Stomach smooth muscle (tissue), 2 donors: Measurements from ENCODE around the gene PRPS1.
"Not testable (repeated sequence)": the region's sequence is repeated elsewhere in the genome, so short reads cannot be mapped to it uniquely, and the experiment has no call there.

Experiments used
- H3K27ac ChIP-seq: one replicate; pipeline ENCODE4 v1.7.0; 2013; ENCODE audit warnings: mild to moderate bottlenecking, low read length, inconsistent platforms
- H3K27me3 ChIP-seq, 2 donors: one replicate each; pipeline ENCODE4 v1.7.0; 2013; ENCODE audit warnings: low read length in 2 of 2; ENCODE audit not compliant: insufficient read depth in 2 of 2, control insufficient read depth in 1 of 2
- H3K36me3 ChIP-seq, 2 donors: one replicate each; pipeline ENCODE4 v1.7.0; 2013; ENCODE audit warnings: low read length in 2 of 2; ENCODE audit not compliant: control insufficient read depth in 2 of 2, insufficient read depth in 2 of 2
- H3K4me1 ChIP-seq: one replicate; pipeline ENCODE4 v1.7.0; 2013; ENCODE audit warnings: low read length; ENCODE audit not compliant: control insufficient read depth, insufficient read depth
- H3K4me3 ChIP-seq, 2 donors: one replicate each; pipeline ENCODE4 v1.7.0; 2013; ENCODE audit warnings: low read length in 2 of 2
- H3K9ac ChIP-seq, 2 donors: one replicate each; pipeline ENCODE4 v1.7.0; 2013; ENCODE audit warnings: low read length in 2 of 2, mild to moderate bottlenecking in 1 of 2
- H3K9me3 ChIP-seq, 2 donors: one replicate each; pipeline ENCODE4 v1.7.0; 2013; ENCODE audit warnings: low read length in 2 of 2; ENCODE audit not compliant: control insufficient read depth in 2 of 2
- donor health status: healthy.
- donor health status: Pancreatic carcinoma.

PRPS1 gene

DNA sequence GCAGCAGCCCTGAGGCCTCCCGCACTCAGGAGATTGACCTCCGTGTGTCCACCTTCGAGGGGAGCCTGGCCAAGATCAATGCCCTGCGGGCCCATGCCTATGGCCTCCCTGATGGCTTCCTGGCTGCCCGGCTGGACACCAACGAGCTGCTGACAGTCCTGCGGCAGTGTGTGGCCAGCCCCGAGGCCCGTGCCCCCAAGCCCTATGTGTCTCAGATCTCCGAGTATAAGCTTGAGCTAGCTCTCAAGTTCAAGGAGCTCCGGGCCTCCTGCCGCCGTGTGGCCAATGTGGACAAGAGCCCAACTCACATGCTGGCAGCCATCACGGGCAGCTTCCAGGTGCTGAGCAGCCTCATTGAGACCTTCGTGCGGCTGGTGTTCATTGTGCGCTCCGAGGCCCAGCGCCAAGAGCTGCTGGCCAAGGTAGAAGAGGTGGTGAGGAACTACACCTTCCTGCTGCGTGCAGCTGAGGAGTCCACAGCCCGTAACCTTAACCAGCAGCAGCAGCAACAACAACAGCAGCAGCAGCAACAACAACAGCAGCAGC lies 25.5 kb upstream of the PRPS1 start:
- Histone ChIP-seq H3K4me1 (no peaks in the 10 kb centered on the region), H3K27me3 (peaks cover 0 to 4% of the 10 kb centered on the region in 2 donors), H3K27ac (no peak overlapping the region), H3K4me3 (no peak overlapping the region), H3K9me3 (no peaks in the 10 kb centered on the region), H3K9ac (no peak overlapping the region), H3K36me3 (no peaks in the 10 kb centered on the region)

DNA sequence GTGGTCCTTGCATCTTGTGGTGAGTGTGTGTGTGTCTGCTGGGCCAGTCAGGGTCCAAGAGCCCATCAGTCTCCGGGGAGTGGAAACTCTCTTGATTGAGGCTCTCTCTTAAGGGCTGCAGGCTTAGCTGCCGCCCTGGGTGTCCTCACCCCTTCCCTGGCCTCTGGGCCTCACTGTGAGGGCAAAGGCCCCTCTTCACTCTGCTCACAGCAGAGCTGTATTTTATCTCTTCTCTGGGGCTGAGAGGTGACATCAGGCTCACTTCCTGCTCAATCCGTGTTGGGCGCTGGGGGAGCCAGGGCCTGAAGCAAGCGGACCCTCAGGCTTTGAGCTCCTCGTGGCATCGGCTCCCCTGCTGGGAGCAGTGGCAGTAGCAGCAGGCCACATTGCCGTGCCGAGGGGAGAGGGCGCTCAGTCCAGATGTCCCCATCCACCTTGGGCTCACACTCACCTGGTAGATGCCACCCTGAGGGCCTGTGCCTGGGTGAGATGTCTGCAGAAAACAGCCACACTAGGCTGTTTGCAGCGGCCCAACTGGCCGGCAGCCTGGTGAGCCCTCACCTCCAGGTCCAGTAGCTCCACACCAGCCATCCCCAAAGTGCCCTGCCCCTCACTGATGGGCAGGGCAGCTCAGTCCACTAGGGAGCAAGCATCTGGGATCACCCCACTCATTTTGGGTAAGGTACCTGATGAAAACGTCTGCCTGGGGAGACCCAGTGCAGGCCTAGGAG lies 24.7 kb upstream of the PRPS1 start:
- no peak overlapping the region for H3K27ac ChIP-seq
- no peaks in the 10 kb centered on the region for H3K36me3 ChIP-seq
- no peak overlapping the region for H3K4me3 ChIP-seq
- no peak overlapping the region for H3K9ac ChIP-seq
- H3K4me1 ChIP-seq: no peaks in the 10 kb centered on the region
- no peaks in the 10 kb centered on the region for H3K9me3 ChIP-seq
- peaks cover 0 to 4% of the 10 kb centered on the region in 2 donors for H3K27me3 ChIP-seq

DNA sequence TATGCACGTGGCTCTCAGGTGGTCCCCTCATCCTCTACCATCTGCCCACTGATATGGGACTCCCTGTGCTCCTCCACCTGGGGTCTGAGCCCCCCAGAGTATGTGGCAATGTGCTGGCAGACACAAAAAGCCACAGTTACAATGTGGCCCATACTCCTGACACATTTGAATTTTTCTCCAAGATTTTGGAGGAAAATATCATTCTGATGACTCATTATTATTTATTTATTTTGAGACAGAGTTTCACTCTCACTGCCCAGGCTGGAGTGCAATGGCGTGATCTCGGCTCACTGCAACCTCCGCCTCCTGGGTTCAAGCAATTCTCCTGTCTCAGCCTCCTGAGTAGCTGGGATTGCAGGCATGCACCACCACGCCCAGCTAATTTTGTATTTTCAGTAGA lies 19.2 kb upstream of the PRPS1 start:
- not testable (repeated sequence) for H3K36me3 ChIP-seq, H3K27me3 ChIP-seq, H3K27ac ChIP-seq, H3K4me1 ChIP-seq, H3K9ac ChIP-seq, H3K4me3 ChIP-seq, H3K9me3 ChIP-seq

DNA sequence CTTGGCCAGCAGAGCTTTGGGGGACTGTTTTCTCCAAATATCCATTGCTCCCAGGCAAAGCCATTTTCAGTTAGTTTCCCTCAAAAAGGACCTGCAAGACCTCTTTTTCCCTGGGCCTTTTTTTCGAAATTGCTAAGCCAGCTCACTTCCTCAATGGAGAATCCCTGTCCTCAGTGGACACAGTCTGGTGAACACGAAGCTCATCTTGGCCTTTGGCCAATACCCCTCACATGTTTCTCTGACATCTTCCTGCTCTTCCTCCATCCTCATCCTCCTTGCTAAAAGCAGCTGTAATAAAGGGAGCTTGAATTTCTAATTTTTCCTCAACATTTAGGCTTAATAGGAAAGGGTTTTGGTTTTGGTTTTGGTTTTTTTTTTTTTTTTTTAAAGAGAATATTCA lies 17.6 kb upstream of the PRPS1 start:
- H3K27ac ChIP-seq: no peak overlapping the region
- no peaks in the 10 kb centered on the region for H3K36me3 ChIP-seq
- H3K4me1 ChIP-seq: no peaks in the 10 kb centered on the region
- no peak overlapping the region for H3K9ac ChIP-seq
- H3K4me3 ChIP-seq: no peak overlapping the region
- H3K9me3 ChIP-seq: no peaks in the 10 kb centered on the region
- H3K27me3 ChIP-seq: no peaks in the 10 kb centered on the region

DNA sequence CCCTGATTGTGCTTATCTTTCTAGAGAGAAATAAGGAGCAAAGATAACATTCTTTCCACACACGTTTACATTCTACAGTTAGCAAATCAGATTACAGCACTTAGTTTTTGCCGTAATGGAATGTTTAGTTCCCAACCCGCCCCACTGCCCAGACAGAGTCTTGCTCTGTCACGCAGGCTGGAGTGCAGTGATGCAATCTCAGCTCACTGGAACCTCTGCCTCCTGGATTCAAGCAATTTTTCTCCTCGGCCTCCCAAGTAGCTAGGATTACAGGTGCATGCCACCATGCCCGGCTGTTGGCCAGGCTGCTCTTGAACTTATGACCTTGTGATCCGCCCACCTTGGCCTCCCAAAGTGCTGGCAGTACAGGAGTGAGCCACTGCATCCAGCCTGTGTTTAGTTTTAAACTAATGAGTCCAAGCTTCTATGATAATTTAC lies 8.4 kb upstream of the PRPS1 start:
- Histone ChIP-seq H3K9me3 (no peaks in the 10 kb centered on the region), H3K4me3 (no peak overlapping the region), H3K36me3 (no peaks in the 10 kb centered on the region), H3K27ac (no peak overlapping the region), H3K4me1 (no peaks in the 10 kb centered on the region), H3K9ac (no peak overlapping the region), H3K27me3 (peaks cover 0 to 5% of the 10 kb centered on the region in 2 donors)

DNA sequence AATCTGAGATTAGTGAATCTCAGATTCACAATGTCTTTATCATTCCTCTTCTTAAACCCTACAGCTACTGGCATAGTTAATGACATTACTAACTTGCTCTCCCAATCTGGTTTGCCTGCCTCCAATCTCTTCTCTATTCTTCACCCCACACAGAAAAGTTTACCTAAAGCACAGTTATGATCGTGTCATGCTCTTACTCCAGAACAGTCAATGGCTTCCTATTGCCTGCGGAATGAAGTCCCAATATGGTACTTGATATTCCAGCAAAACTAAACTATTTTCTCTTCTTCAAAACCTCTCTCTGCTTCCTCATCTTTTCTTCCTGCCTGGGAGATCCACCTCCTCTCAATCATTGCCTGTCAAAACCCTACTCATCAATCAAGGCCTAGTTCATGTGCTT lies 3.4 kb upstream of the PRPS1 start:
- no peaks in the 10 kb centered on the region for H3K36me3 ChIP-seq
- H3K27me3 ChIP-seq: peaks cover 0 to 7% of the 10 kb centered on the region in 2 donors
- H3K9me3 ChIP-seq: no peaks in the 10 kb centered on the region
- no peak overlapping the region for H3K9ac ChIP-seq
- no peaks in the 10 kb centered on the region for H3K4me1 ChIP-seq
- no peak overlapping the region for H3K4me3 ChIP-seq
- H3K27ac ChIP-seq: no peak overlapping the region

DNA sequence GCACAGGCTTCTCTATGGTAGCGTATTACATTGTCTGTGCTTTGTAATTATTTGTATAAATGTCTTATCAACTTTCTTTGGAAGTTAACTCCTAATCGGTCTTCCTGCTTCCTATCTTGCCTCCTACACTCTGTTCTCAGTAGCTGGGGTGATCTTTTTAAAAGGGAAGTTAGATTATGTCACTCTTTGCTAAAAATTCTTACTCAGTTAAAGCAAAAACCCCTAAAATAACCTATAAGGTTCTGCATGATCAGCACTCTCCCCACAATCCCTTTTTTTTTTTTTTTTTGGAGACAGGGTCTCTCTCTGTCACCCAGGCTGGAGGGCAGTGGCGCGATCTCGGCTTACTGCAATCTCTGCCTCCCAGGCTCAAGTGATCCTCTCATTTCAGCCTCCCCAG lies 2.6 kb upstream of the PRPS1 start:
- H3K9me3 ChIP-seq: no peaks in the 10 kb centered on the region
- H3K9ac ChIP-seq: no peak overlapping the region
- no peaks in the 10 kb centered on the region for H3K4me1 ChIP-seq
- peaks cover 0 to 4% of the 10 kb centered on the region in 2 donors for H3K27me3 ChIP-seq
- no peak overlapping the region for H3K4me3 ChIP-seq
- no peak overlapping the region for H3K27ac ChIP-seq
- no peaks in the 10 kb centered on the region for H3K36me3 ChIP-seq

DNA sequence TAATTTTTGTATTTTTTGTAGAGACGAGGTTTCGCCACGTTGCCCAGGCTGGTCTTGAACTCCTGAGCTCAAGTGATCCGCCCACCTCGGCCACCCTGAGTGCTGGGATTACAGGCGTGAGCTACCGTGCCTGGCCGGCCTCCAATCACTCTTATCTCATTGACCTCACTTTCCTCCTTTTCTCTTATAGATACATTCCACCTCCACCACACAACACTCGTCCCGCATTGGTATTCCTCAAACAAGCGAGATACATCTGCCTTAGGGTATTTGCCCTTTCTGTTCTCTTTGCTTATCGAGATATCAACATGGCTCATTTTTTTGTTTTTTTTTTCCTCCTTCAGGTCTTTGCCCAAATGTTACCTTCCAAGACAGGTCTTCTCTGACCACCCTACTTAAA lies 1.8 kb upstream of the PRPS1 start:
- no peak overlapping the region for H3K27ac ChIP-seq
- no peaks in the 10 kb centered on the region for H3K36me3 ChIP-seq

DNA sequence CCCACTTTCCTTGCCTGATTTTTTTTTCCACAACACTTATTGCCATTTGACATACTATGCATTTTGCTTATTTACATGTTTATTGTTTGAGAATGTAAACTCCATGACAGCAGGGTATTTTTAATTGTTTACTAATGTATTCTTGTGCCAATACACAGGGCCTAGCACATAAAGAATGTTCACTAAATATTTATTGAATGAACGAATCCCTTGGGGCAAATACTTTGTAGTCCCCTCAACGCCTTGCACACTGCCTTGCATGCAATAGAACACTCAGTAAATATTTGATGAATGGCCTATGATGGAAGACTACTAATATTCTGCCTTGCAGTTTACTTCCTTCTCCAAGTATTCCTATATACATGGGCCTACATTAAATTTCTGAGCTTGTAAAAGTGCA lies 1.4 kb upstream of the PRPS1 start:
- H3K9ac ChIP-seq: no peak overlapping the region
- peaks cover 0 to 4% of the 10 kb centered on the region in 2 donors for H3K27me3 ChIP-seq
- H3K36me3 ChIP-seq: no peaks in the 10 kb centered on the region
- H3K4me1 ChIP-seq: no peaks in the 10 kb centered on the region
- no peak overlapping the region for H3K27ac ChIP-seq
- H3K9me3 ChIP-seq: no peaks in the 10 kb centered on the region
- no peak overlapping the region for H3K4me3 ChIP-seq

More for the DNA sequence above, 1.8 kb upstream of the PRPS1 start:
- Histone ChIP-seq H3K4me1 (no peaks in the 10 kb centered on the region), H3K9me3 (no peaks in the 10 kb centered on the region), H3K4me3 (no peak overlapping the region), H3K9ac (no peak overlapping the region), H3K27me3 (peaks cover 0 to 4% of the 10 kb centered on the region in 2 donors)

DNA sequence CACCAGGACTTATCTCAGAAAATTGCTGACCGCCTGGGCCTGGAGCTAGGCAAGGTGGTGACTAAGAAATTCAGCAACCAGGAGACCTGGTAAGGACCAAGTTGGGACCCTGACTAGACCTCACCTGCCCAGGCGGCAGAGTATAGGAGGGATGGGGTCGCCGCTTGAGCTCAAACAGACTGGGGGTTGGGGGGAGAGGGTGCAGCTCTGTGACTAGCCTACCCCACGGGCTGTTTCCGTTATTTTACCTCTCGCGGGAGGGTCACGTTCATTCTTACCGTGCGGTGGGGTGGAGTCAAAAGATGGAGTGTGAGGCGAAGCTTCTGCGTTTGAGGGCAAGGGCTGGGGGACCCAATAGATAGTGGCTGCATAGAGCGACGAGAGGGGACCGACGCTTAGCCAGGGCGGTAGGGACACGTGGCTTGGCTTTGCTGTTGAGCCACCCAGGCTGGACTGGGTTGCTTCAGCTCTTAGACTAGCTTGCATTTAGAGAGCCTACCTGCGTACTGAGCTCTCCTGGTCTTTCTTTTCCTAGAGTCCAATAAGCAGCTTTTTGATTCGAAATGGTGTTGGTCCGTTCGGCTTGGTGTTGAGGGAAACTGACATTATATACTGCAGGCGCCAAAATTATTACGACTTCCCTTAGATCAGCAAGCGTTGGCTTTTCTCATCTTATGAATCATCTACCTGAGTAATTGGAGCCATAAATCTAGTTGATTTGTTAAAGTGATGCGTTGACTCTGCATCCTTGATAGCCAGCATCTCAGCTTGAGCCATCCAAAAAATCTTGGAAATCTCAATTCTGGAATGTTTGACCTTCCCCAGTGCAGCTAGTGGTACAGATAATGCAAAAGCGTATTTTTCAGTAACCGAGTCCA lies 591 bp downstream of the PRPS1 start:
- H3K27ac ChIP-seq: peak overlapping the region; percentile 61
- H3K9ac ChIP-seq: peak overlapping the region; percentile 47 to 81
- H3K27me3 ChIP-seq: peaks cover 0 to 4% of the 10 kb centered on the region in 2 donors
- no peaks in the 10 kb centered on the region for H3K36me3 ChIP-seq
- H3K4me3 ChIP-seq: peak overlapping the region; percentile 71 to 82
- H3K9me3 ChIP-seq: no peaks in the 10 kb centered on the region
- H3K4me1 ChIP-seq: no peaks in the 10 kb centered on the region
